GM19099 (cell line): Measurements from ENCODE around the gene PIRT.

ENCODE experiments used
- POLR2A ChIP-seq: IDR thresholded peaks from 3 replicates; pipeline ENCODE4 v1.6.1; 2011; ENCODE audit warnings: low read depth; ENCODE audit not compliant: insufficient read length; ENCODE audit errors: extremely low read depth

PIRT gene

GRCh38 chr17:10776381-10776780, 61.5 kb downstream of the PIRT start:
- TF ChIP-seq POLR2A: no peak

GRCh38 chr17:10775740-10776356, 62.0 kb downstream of the PIRT start:
- TF ChIP-seq POLR2A: no peak

- TF ChIP-seq POLR2A: no peak
Observed at GRCh38 chr17:10775058-10775457, 62.8 kb downstream of the PIRT start.

DNA sequence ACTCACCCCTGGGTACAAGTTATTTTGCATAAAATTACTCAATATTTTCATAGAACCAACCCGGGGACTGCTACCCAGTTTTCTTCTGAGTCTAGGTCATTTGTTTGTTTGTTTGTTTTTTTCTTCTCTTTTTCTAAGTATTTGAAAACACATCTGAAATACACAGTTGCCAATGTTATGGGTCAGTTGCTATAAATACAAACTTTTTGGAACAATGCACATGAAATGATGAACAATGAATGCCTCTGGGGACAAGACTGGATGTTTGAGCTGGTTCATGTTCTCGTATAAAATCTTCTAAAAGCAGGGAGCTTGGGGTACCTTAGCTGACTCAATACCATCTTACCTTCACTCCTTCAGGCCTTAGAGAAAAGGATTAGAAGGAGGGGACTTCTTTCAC, 64.5 kb downstream of the PIRT start:
- TF ChIP-seq POLR2A: no peak
